ENCODE results near the gene ACTG1. TPM values are rescaled to one million over a fixed set of nuclear protein-coding genes. Genes with fewer than 3 reads are reported as not detected.

Gene ACTG1
- total RNA-seq (1,000 to 10,000 TPM in 4 of 5 experiments, 100 to 1,000 TPM in 1; 971 to 4,639 (median 1,185) TPM), polyA plus RNA-seq (1,000 to 10,000 TPM; 1,098 to 1,433 TPM), total RNA-seq (838 reads per million, percentile 99 among the genes with 10 or more reads in this experiment)

GRCh38 chr17:81512562-81513371 is at the start of gene ACTG1:
TSS of gene ACTG1 (minus strand) at chr17:81512799. CDS start at chr17:81512354, 445 bp downstream.
- peaks cover 23 to 53% (median 47%) of the 10 kb centered on the region in 7 donors for H3K4me1 Mint-ChIP-seq
- H3K9me3 ChIP-seq (ENCODE audit: control insufficient read depth in 2 of 3, low read length in 3 of 3), result no peaks in the 10 kb centered on the region
- H3K27me3 ChIP-seq (ENCODE audit: control insufficient read depth in 2 of 2, insufficient read depth in 2 of 2, low read length in 2 of 2), result no peaks in the 10 kb centered on the region
- ChIA-PET POLR2A (interaction anchor here (0.7 to 7.5 kb wide), 14 partner anchors 10 to 521 kb away, joined by 3 to 65 read pairs (median 4); partner anchors contain the start of genes CEP131, CHMP6, FAAP100 and NDUFAF8), CTCF (no interaction called here)
- H3K4me3 Mint-ChIP-seq, result peak within 1 kb of the TSS; percentile 91 to 100 (median 98)
- DNase-seq (peak; percentile 87 to 93 (median 92)), ATAC-seq (peak; percentile 87)
- H3K4me3 ChIP-seq (ENCODE audit: low read length), result peak within 1 kb of the TSS; percentile 77
- peaks cover 10 to 45% (median 34%) of the 10 kb centered on the region in 5 donors for H3K36me3 Mint-ChIP-seq
- peak within 1 kb of the TSS; percentile 79 for H3K27ac ChIP-seq (ENCODE audit: low read depth, low read length)
- H3K27me3 Mint-ChIP-seq, result peaks cover 0 to 7% (median 0%) of the 10 kb centered on the region in 5 donors
- H3K27ac Mint-ChIP-seq, result peak within 1 kb of the TSS; percentile 92 to 99 (median 95)
- H3K36me3 ChIP-seq (ENCODE audit: control insufficient read depth in 2 of 3, insufficient read depth in 3 of 3, low read length in 3 of 3), result peaks cover 19 to 34% (median 22%) of the 10 kb centered on the region in 3 experiments
- intact Hi-C loops (cut with micrococcal nuclease), result loop anchor here (1.0 to 10.0 kb wide), 11 partner anchors 26 to 1700 kb away; partner anchors contain the start of genes ARL16 (in 2 of the 2), BAHCC1 (in 2 of the 2), HGS (in 2 of the 2) and P4HB (in 2 of the 2)
- peaks cover 12 to 31% of the 10 kb centered on the region in 2 donors for H3K4me1 ChIP-seq (ENCODE audit: control insufficient read depth in 2 of 2, insufficient read depth in 2 of 2, low read length in 2 of 2)
- peaks cover 0 to 19% (median 0%) of the 10 kb centered on the region in 11 donors for H3K9me3 Mint-ChIP-seq

- peak; percentile 42 for ATAC-seq
- Histone ChIP-seq H3K36me3 (ENCODE audit: control insufficient read depth in 2 of 3, insufficient read depth in 3 of 3, low read length in 3 of 3) (peaks cover 0 to 83% (median 3%) of the 10 kb centered on the region in 3 experiments), H3K4me3 (ENCODE audit: low read length) (no peak overlapping the region), H3K4me1 (ENCODE audit: control insufficient read depth in 2 of 2, insufficient read depth in 2 of 2, low read length in 2 of 2) (no peaks in the 10 kb centered on the region), H3K27ac (ENCODE audit: low read depth, low read length) (no peak overlapping the region), H3K27me3 (ENCODE audit: control insufficient read depth in 2 of 2, insufficient read depth in 2 of 2, low read length in 2 of 2) (no peaks in the 10 kb centered on the region), H3K9me3 (ENCODE audit: control insufficient read depth in 2 of 3, low read length in 3 of 3) (no peaks in the 10 kb centered on the region)
- Mint-ChIP-seq H3K36me3 (peaks cover 0 to 44% (median 14%) of the 10 kb centered on the region in 5 donors), H3K9me3 (no peaks in the 10 kb centered on the region), H3K27ac (no peak overlapping the region), H3K4me1 (peaks cover 0 to 6% (median 0%) of the 10 kb centered on the region in 7 donors), H3K4me3 (no peak overlapping the region), H3K27me3 (no peaks in the 10 kb centered on the region)
- intact Hi-C loops (cut with micrococcal nuclease), result no loop called here
- no peak for DNase-seq
- ChIA-PET POLR2A (no interaction called here), CTCF (no interaction called here)
These were observed 48.9 kb upstream of the ACTG1 start for GRCh38 chr17:81561494-81561885.

GRCh38 chr17:81558941-81559806 is 46.6 kb upstream of the ACTG1 start:
- Histone ChIP-seq H3K4me1 (ENCODE audit: control insufficient read depth in 2 of 2, insufficient read depth in 2 of 2, low read length in 2 of 2) (peaks cover 1 to 3% of the 10 kb centered on the region in 2 donors), H3K27me3 (ENCODE audit: control insufficient read depth in 2 of 2, insufficient read depth in 2 of 2, low read length in 2 of 2) (no peaks in the 10 kb centered on the region), H3K4me3 (ENCODE audit: low read length) (no peak overlapping the region), H3K9me3 (ENCODE audit: control insufficient read depth in 2 of 3, low read length in 3 of 3) (no peaks in the 10 kb centered on the region), H3K36me3 (ENCODE audit: control insufficient read depth in 2 of 3, insufficient read depth in 3 of 3, low read length in 3 of 3) (peaks cover 0 to 63% (median 3%) of the 10 kb centered on the region in 3 experiments), H3K27ac (ENCODE audit: low read depth, low read length) (no peak overlapping the region)
- ATAC-seq, result peak; percentile 66
- Mint-ChIP-seq H3K36me3 (peaks cover 0 to 25% (median 5%) of the 10 kb centered on the region in 5 donors), H3K27me3 (no peaks in the 10 kb centered on the region), H3K4me1 (peaks cover 0 to 7% (median 3%) of the 10 kb centered on the region in 7 donors), H3K9me3 (no peaks in the 10 kb centered on the region), H3K4me3 (no peak overlapping the region), H3K27ac (no peak overlapping the region)
- intact Hi-C loops (cut with micrococcal nuclease), result loop anchor here in 1 of 2 donors (10.0 kb wide), 1 partner anchor 1104 kb away; no protein-coding TSS in a partner anchor
- ChIA-PET CTCF (interaction anchor here (0.7 kb wide), 1 partner anchor 40 kb away, joined by 4 read pairs; no protein-coding TSS in a partner anchor), POLR2A (interaction anchor here (0.6 to 1.2 kb wide), 2 partner anchors 13 to 47 kb away, joined by 3 to 4 read pairs; no protein-coding TSS in a partner anchor)
- DNase-seq, result no peak

- ChIA-PET CTCF (no interaction called here), POLR2A (no interaction called here)
- DNase-seq (no peak), ATAC-seq (no peak)
- Mint-ChIP-seq H3K36me3 (peaks cover 0 to 19% (median 5%) of the 10 kb centered on the region in 5 donors), H3K27ac (no peak overlapping the region), H3K4me3 (no peak overlapping the region), H3K9me3 (no peaks in the 10 kb centered on the region), H3K27me3 (no peaks in the 10 kb centered on the region), H3K4me1 (peaks cover 7 to 18% (median 14%) of the 10 kb centered on the region in 7 donors)
- Histone ChIP-seq H3K4me1 (ENCODE audit: control insufficient read depth in 2 of 2, insufficient read depth in 2 of 2, low read length in 2 of 2) (peaks cover 11 to 12% of the 10 kb centered on the region in 2 donors), H3K4me3 (ENCODE audit: low read length) (no peak overlapping the region), H3K9me3 (ENCODE audit: control insufficient read depth in 2 of 3, low read length in 3 of 3) (no peaks in the 10 kb centered on the region), H3K36me3 (ENCODE audit: control insufficient read depth in 2 of 3, insufficient read depth in 3 of 3, low read length in 3 of 3) (peaks cover 0 to 52% (median 3%) of the 10 kb centered on the region in 3 experiments), H3K27me3 (ENCODE audit: control insufficient read depth in 2 of 2, insufficient read depth in 2 of 2, low read length in 2 of 2) (no peaks in the 10 kb centered on the region), H3K27ac (ENCODE audit: low read depth, low read length) (no peak overlapping the region)
- intact Hi-C loops (cut with micrococcal nuclease), result loop anchor here in 1 of 2 donors (10.0 kb wide), 1 partner anchor 1103 kb away; no protein-coding TSS in a partner anchor
These were observed 45.5 kb upstream of the ACTG1 start for GRCh38 chr17:81558115-81558468.

DNA sequence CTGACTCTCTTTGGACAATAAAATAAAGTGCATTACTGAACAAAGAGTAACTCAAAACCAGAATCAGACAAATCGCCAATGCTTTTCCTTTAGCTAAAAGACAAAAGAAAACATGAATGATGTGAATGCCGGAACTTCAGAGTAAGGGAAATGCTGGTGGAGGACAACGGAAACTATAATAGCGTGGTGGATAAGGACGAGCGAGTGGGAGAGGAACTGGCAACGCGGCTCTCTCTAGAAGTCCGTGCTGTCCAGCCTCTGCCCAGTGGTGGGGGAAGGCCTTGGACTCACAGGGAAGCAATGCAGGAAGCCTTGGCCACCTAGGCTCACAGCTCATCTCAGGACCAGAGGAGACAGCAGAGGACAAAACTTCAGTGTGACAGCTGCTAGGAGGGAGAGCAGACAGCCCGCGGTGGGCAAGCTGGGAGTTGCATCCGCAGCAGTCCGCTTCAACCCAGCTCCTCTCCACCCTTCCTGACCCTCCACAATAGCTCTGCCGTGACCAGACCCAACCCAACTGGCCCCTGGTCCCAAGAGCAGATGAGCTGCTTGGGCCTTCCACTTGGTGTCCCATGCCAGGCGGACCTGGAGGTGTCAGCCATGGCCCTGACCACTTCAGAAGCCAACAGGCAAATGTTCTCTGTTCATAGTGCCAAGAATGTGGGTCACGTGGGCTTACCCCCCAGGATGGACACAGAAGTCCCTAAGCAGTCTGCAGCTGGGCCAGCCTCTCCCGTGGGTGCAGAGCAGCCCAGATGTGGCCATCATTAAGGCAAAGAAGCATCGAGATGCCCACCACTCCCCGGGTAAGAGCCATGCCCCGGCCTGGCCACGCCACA is 44.9 kb upstream of the ACTG1 start:
- no peak for DNase-seq
- ATAC-seq, result no peak
- Histone ChIP-seq H3K4me1 (ENCODE audit: control insufficient read depth in 2 of 2, insufficient read depth in 2 of 2, low read length in 2 of 2) (peaks cover 11 to 12% of the 10 kb centered on the region in 2 donors), H3K9me3 (ENCODE audit: control insufficient read depth in 2 of 3, low read length in 3 of 3) (no peaks in the 10 kb centered on the region), H3K36me3 (ENCODE audit: control insufficient read depth in 2 of 3, insufficient read depth in 3 of 3, low read length in 3 of 3) (peaks cover 0 to 48% (median 3%) of the 10 kb centered on the region in 3 experiments), H3K4me3 (ENCODE audit: low read length) (no peak overlapping the region), H3K27me3 (ENCODE audit: control insufficient read depth in 2 of 2, insufficient read depth in 2 of 2, low read length in 2 of 2) (no peaks in the 10 kb centered on the region), H3K27ac (ENCODE audit: low read depth, low read length) (no peak overlapping the region)
- ChIA-PET POLR2A (interaction anchor here (0.8 to 1.0 kb wide), 2 partner anchors 9 to 19 kb away, joined by 3 read pairs; no protein-coding TSS in a partner anchor), CTCF (no interaction called here)
- Mint-ChIP-seq H3K36me3 (peaks cover 0 to 18% (median 5%) of the 10 kb centered on the region in 5 donors), H3K9me3 (no peaks in the 10 kb centered on the region), H3K4me3 (no peak overlapping the region), H3K27ac (peak overlapping the region in 2 of 9 donors; percentile 3 to 64), H3K4me1 (peaks cover 7 to 20% (median 17%) of the 10 kb centered on the region in 7 donors), H3K27me3 (no peaks in the 10 kb centered on the region)
- intact Hi-C loops (cut with micrococcal nuclease), result loop anchor here in 1 of 2 donors (10.0 kb wide), 1 partner anchor 1103 kb away; no protein-coding TSS in a partner anchor

Measured in naive thymus-derived CD4-positive, alpha-beta T cell (primary cell).